ENCODE results near the gene PROK1.

DNA sequence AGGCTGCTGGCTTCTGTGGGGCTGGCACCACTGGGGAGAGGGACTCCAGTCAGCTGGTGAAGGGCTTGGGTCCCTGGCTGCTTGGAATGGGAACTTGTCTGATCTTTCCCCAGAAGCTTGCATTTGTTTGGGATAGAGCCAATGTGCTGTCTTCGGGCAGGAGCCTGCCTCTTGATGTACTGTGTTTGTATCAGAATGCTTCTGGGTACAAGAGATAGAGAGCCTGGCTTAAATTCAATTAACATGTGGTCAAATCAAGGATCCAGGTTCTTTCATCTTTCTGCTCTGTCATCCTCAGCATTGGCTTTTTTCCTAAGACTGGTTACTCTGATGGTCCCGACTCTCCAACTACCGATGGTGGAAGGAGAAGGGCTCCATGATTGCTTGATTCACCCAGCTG lies 16.0 kb upstream of the PROK1 start:
- TF ChIP-seq POLR2A (IDR thresholded peaks at IDR 0.05) = no peak
- TF ChIP-seq, protein P1, sequence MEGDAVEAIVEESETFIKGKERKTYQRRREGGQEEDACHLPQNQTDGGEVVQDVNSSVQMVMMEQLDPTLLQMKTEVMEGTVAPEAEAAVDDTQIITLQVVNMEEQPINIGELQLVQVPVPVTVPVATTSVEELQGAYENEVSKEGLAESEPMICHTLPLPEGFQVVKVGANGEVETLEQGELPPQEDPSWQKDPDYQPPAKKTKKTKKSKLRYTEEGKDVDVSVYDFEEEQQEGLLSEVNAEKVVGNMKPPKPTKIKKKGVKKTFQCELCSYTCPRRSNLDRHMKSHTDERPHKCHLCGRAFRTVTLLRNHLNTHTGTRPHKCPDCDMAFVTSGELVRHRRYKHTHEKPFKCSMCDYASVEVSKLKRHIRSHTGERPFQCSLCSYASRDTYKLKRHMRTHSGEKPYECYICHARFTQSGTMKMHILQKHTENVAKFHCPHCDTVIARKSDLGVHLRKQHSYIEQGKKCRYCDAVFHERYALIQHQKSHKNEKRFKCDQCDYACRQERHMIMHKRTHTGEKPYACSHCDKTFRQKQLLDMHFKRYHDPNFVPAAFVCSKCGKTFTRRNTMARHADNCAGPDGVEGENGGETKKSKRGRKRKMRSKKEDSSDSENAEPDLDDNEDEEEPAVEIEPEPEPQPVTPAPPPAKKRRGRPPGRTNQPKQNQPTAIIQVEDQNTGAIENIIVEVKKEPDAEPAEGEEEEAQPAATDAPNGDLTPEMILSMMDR (IDR thresholded peaks at IDR 0.05) = no peak
